A673 (cell line): ENCODE results near the gene CHIT1. TPM values are rescaled to one million over a fixed set of nuclear protein-coding genes. Genes with fewer than 3 reads are reported as not detected.

Experiments
- BruUV-seq: library from RNA; stranded (reverse); fragments of 400-500 nt; replicated peaks from 2 replicates; lab custom pipeline; 2021; lab: Mats Ljungman, UMichigan
- CTCF ChIA-PET: fragments of 300-600 bp; sonication (Branson Sonifier 250); formaldehyde crosslinking; loops from one replicate; lab custom pipeline; 2022; ENCODE audit warnings: antibody characterized with exemption; lab: Charles Lee
- POLR2A ChIA-PET: fragments of 300-600 bp; sonication (Branson Sonifier 250); formaldehyde crosslinking; loops from one replicate; lab custom pipeline; 2022; ENCODE audit warnings: antibody characterized with exemption; ENCODE audit not compliant: low non-redundant PET; lab: Charles Lee
- DNase-seq: peaks from one replicate; pipeline ENCODE4 v3.0.0-alpha.2; 2015; ENCODE audit warnings: low spot score
- H3K27ac ChIP-seq: fragments of 200-600 bp; sonication (generic); 2 replicates; pipeline ENCODE4 v1.5.1; 2016; ENCODE audit warnings: mixed run types, low read depth, mild to moderate bottlenecking, mixed read lengths, antibody characterized with exemption, low read length; ENCODE audit not compliant: poor library complexity, severe bottlenecking
- H3K27me3 ChIP-seq: fragments of 200-600 bp; sonication (generic); replicated peaks from 2 replicates; pipeline ENCODE4 v1.6.1; 2017; ENCODE audit warnings: mixed run types, low read depth, mild to moderate bottlenecking, mixed read lengths, antibody characterized with exemption, low read length; ENCODE audit not compliant: insufficient read depth, poor library complexity
- H3K36me3 ChIP-seq: fragments of 200-600 bp; sonication (generic); 2 replicates; pipeline ENCODE4 v1.6.1; 2016; ENCODE audit warnings: mixed run types, mild to moderate bottlenecking, mixed read lengths, antibody characterized with exemption, low read length; ENCODE audit not compliant: insufficient read depth, poor library complexity, severe bottlenecking
- H3K4me1 ChIP-seq: fragments of 200-600 bp; sonication (generic); 2 replicates; pipeline ENCODE4 v1.6.1; 2017; ENCODE audit warnings: mixed run types, mild to moderate bottlenecking, mixed read lengths, antibody characterized with exemption, low read length; ENCODE audit not compliant: insufficient read depth, poor library complexity, severe bottlenecking
- H3K4me3 ChIP-seq: fragments of 200-600 bp; sonication (generic); 2 replicates; pipeline ENCODE4 v1.5.1; 2016; ENCODE audit warnings: low read depth, mixed run types, mild to moderate bottlenecking, mixed read lengths, low read length; ENCODE audit not compliant: poor library complexity, severe bottlenecking
- H3K9me3 ChIP-seq: fragments of 200-600 bp; sonication (generic); 2 replicates; pipeline ENCODE4 v1.6.1; 2016; ENCODE audit warnings: mixed run types, low read depth, mild to moderate bottlenecking, mixed read lengths, antibody characterized with exemption, low read length; ENCODE audit not compliant: poor library complexity, severe bottlenecking
- CTCF ChIP-seq: fragments of 300-800, 200-600 bp; sonication (generic); conservative IDR thresholded peaks from 2 replicates; pipeline ENCODE4 v1.5.1; 2017; ENCODE audit warnings: low read depth, mild to moderate bottlenecking, antibody characterized with exemption, low read length, moderate library complexity, mixed read lengths
- EZH2 ChIP-seq: fragments of 200-600 bp; sonication (generic); IDR thresholded peaks from 2 replicates; pipeline ENCODE4 v1.6.1; 2017; ENCODE audit warnings: borderline replicate concordance, low read depth, mild to moderate bottlenecking, mixed read lengths, antibody characterized with exemption, low read length; ENCODE audit not compliant: poor library complexity, severe bottlenecking
- intact Hi-C: fragments of 100-400 bp; cut with micrococcal nuclease; formaldehyde crosslinking; loops from one replicate; pipeline ENCODE4 v1.10.0; 2022; ENCODE audit not compliant: unreplicated experiment
- total RNA-seq: library from RNA; stranded (reverse); gene quantifications from 2 replicates; pipeline ENCODE4 v1.2.3, GENCODE V29; 2021

CHIT1 gene
- total RNA-seq, 1 experiment from 2014 or later, result not detected

- intact Hi-C loops, result loop anchor here (1.0 to 5.0 kb wide), 3 partner anchors 66 to 430 kb away; no protein-coding TSS in a partner anchor
- CTCF ChIA-PET, result interaction anchor here (0.6 to 1.4 kb wide), 12 partner anchors 17 to 603 kb away, joined by 3 to 9 read pairs (median 4); no protein-coding TSS in a partner anchor
- H3K36me3 ChIP-seq, result no peaks in the 10 kb centered on the region
- DNase-seq, result no peak
- H3K9me3 ChIP-seq, result no peaks in the 10 kb centered on the region
- TF ChIP-seq EZH2, result no peak
- no peak for TF ChIP-seq CTCF
- H3K27me3 ChIP-seq, result no peaks in the 10 kb centered on the region
- no TSS peak for BruUV-seq
- H3K27ac ChIP-seq, result peak overlapping the region; percentile 15
- POLR2A ChIA-PET, result no interaction called here
- H3K4me1 ChIP-seq, result peaks cover 31% of the 10 kb centered on the region
- no peak overlapping the region for H3K4me3 ChIP-seq
These were observed 43.2 kb upstream of the CHIT1 start for GRCh38 chr1:203272633-203273205.

GRCh38 chr1:203271962-203272632, 42.6 kb upstream of the CHIT1 start:
- Histone ChIP-seq H3K27ac (peak overlapping the region; percentile 15), H3K36me3 (no peaks in the 10 kb centered on the region), H3K27me3 (no peaks in the 10 kb centered on the region), H3K9me3 (no peaks in the 10 kb centered on the region), H3K4me1 (peaks cover 31% of the 10 kb centered on the region), H3K4me3 (no peak overlapping the region)
- BruUV-seq, result no TSS peak
- ChIA-PET POLR2A (no interaction called here), CTCF (interaction anchor here (0.6 to 1.4 kb wide), 2 partner anchors 68 to 603 kb away, joined by 3 to 5 read pairs; no protein-coding TSS in a partner anchor)
- TF ChIP-seq CTCF (no peak), EZH2 (no peak)
- peak; percentile 54 for DNase-seq
- intact Hi-C loops, result loop anchor here (5.0 kb wide), 1 partner anchor 430 kb away; no protein-coding TSS in a partner anchor

GRCh38 chr1:203271018-203271743, 41.7 kb upstream of the CHIT1 start:
- H3K27ac ChIP-seq, result peak overlapping the region; percentile 15
- no peaks in the 10 kb centered on the region for H3K27me3 ChIP-seq
- BruUV-seq, result no TSS peak
- no peaks in the 10 kb centered on the region for H3K36me3 ChIP-seq
- CTCF ChIA-PET, result interaction anchor here (4.8 kb wide), 1 partner anchor 231 kb away, joined by 52 read pairs; no protein-coding TSS in a partner anchor
- no peak for TF ChIP-seq EZH2
- no peak for TF ChIP-seq CTCF
- POLR2A ChIA-PET, result no interaction called here
- DNase-seq, result peak; percentile 86
- no peaks in the 10 kb centered on the region for H3K9me3 ChIP-seq
- intact Hi-C loops, result loop anchor here (5.0 kb wide), 1 partner anchor 431 kb away; no protein-coding TSS in a partner anchor
- no peak overlapping the region for H3K4me3 ChIP-seq
- peaks cover 31% of the 10 kb centered on the region for H3K4me1 ChIP-seq
